ENCODE results near the gene DACH1.

Gene DACH1

DNA sequence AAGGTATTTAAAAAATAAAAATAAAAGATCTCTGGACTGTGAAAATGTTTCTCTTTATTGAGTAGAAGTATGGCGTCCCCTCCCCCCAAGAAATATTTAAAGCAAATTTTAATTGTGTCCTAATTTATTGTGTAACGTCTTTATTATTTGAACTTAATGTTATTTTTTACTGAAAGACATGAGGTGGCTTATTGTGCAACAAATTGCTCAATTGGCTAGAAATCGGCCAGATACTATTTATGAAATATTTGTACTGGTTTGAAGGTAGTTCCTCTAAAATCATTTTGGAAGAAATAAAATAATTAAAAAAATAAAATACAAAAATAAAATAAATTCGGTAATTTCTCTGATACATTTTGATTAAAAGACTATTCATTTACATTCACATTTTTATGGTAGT, 162.3 kb downstream of the DACH1 start:
- DNase-seq (no peak), ATAC-seq (replicated peaks) (no peak)
- Mint-ChIP-seq H3K27ac (no peak overlapping the region), H3K4me1 (peaks cover 0 to 2% of the 10 kb centered on the region in 2 donors), H3K36me3 (no peaks in the 10 kb centered on the region), H3K9me3 (no peaks in the 10 kb centered on the region), H3K27me3 (no peaks in the 10 kb centered on the region), H3K4me3 (no peak overlapping the region)

DNA sequence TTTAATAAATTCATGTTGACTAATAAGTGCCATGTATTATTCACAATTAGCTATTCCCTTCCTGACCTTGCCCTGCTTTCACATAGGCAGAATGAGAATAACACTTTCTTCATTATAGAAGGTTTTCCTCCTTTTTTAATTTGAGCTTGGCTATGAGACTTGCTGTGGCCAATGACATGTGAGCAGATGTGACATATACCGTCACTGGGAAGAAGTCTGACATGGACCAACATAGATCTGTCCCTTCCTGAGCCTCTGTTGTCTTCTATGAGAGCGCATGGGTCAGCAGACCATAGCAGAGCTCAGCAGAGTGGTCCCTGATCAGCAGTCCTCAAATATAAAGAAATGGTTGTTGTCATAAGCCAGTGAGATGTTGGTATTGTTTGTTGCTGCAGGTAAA, 163.9 kb downstream of the DACH1 start:
- Mint-ChIP-seq H3K36me3 (no peaks in the 10 kb centered on the region), H3K9me3 (no peaks in the 10 kb centered on the region), H3K4me3 (no peak overlapping the region), H3K27ac (no peak overlapping the region), H3K4me1 (peaks cover 0 to 2% of the 10 kb centered on the region in 2 donors), H3K27me3 (no peaks in the 10 kb centered on the region)
- DNase-seq (no peak), ATAC-seq (replicated peaks) (no peak)

DNA sequence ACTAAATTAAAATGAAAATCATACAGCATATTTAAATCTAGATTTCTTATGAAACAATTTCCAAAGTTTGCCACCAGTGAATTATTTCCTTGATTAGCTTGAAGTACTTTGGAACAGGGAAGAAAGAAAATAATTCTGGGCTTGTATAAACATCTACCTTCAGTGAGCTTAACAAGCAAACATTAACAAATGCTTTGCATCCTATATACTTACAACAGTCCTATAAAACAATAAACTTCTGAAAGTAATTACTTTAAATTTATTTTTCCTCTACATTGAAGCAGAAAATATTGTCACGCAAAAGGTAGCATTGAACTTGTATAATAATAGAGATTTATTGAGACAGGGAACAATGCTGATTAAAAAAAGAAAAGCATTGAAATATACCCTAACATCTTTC, 164.8 kb downstream of the DACH1 start:
- Mint-ChIP-seq H3K27me3 (no peaks in the 10 kb centered on the region), H3K36me3 (no peaks in the 10 kb centered on the region), H3K9me3 (no peaks in the 10 kb centered on the region), H3K27ac (no peak overlapping the region), H3K4me3 (no peak overlapping the region), H3K4me1 (peaks cover 0 to 2% of the 10 kb centered on the region in 2 donors)
- DNase-seq (no peak), ATAC-seq (replicated peaks) (no peak)

DNA sequence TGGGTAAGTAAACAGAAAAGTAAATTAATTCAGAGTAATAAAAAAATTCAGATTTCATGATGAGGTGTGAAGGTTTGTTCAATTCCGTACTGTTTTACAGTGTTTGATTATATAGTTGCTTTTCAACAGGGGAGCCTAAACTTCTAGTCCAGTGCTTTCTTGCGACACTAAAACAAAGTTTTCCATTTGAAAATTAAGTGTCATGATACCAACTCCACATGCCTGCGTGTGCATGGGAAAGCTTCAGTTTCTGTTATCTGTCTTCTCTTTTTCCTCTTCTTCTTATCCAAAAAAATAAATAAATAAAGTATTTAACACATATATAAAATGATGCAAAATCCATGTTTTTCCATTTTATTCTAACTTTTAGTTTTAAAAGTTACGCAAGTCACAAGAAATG, 165.3 kb downstream of the DACH1 start:
- Mint-ChIP-seq H3K27me3 (no peaks in the 10 kb centered on the region), H3K4me1 (peaks cover 0 to 2% of the 10 kb centered on the region in 2 donors), H3K9me3 (no peaks in the 10 kb centered on the region), H3K4me3 (no peak overlapping the region), H3K27ac (no peak overlapping the region), H3K36me3 (no peaks in the 10 kb centered on the region)
- DNase-seq = no peak
- ATAC-seq (replicated peaks) = no peak

DNA sequence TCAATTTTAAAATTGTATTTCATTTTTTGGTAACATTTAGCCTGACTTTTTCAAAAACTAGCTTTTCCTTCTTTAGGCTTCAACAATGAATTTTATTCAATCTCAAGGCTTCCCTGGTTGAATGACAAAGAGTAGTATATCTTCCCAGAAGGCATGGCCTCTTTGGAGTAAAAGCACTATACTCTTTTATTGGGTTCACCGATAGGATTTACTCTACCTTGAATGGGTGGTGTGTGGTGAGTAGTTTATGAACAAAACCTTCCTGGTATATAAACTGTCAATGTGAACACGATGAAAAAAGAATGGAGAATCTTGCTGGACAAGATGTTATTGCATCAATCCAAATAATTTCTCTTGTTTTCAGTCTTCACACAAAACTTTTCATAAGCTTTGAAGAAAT, 167.7 kb downstream of the DACH1 start:
- no peaks in the 10 kb centered on the region for H3K9me3 Mint-ChIP-seq
- H3K4me1 Mint-ChIP-seq = peaks cover 0 to 2% of the 10 kb centered on the region in 2 donors

DNA sequence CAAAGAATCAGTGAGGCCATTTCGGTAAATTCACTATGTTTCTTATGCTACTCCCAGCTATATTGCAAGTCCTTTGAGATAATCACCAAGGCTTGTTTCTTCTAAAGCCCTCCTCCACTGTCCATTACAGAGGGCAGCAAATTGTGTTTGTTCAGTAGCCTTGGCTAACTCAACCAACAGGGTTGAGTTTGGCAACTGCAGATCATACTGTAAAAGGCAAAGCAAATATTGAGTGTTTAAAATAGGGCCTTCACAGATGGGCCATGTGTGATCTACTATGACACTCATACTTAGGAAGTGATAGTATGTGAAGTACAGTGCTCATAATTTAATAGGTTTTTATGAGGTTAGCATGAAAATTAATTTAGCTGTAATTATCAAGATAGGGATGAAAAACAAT, 171.3 kb downstream of the DACH1 start:
- DNase-seq (no peak), ATAC-seq (replicated peaks) (no peak)
- no peaks in the 10 kb centered on the region for H3K36me3 Mint-ChIP-seq
- no peaks in the 10 kb centered on the region for H3K27me3 Mint-ChIP-seq
- peaks cover 0 to 2% of the 10 kb centered on the region in 2 donors for H3K4me1 Mint-ChIP-seq
- no peaks in the 10 kb centered on the region for H3K9me3 Mint-ChIP-seq
- no peak overlapping the region for H3K27ac Mint-ChIP-seq
- no peak overlapping the region for H3K4me3 Mint-ChIP-seq

More for the DNA sequence above, 167.7 kb downstream of the DACH1 start:
- no peak for ATAC-seq (replicated peaks)
- no peak for DNase-seq
- Mint-ChIP-seq H3K27me3 (no peaks in the 10 kb centered on the region), H3K36me3 (no peaks in the 10 kb centered on the region), H3K4me3 (no peak overlapping the region), H3K27ac (no peak overlapping the region)

DNA sequence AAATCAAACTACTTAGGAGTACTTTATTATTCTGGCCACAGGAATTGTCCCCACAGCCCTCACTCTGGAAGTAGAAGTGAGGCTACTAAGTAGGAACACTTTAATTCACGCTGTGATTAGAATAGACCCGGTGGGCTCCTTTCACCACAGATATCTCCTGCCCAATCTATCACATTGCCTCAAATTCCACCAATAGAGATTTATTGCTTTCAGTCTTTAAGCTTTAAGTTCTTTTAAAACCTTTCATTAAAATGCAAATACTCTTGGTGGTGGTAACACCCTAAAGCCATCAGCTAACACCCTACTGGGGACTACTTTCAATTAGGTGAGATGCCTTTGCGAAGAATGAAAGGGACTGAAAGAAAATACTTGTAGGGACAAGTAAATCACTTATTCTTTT, 181.9 kb downstream of the DACH1 start:
- H3K27me3 Mint-ChIP-seq = no peaks in the 10 kb centered on the region

DNA sequence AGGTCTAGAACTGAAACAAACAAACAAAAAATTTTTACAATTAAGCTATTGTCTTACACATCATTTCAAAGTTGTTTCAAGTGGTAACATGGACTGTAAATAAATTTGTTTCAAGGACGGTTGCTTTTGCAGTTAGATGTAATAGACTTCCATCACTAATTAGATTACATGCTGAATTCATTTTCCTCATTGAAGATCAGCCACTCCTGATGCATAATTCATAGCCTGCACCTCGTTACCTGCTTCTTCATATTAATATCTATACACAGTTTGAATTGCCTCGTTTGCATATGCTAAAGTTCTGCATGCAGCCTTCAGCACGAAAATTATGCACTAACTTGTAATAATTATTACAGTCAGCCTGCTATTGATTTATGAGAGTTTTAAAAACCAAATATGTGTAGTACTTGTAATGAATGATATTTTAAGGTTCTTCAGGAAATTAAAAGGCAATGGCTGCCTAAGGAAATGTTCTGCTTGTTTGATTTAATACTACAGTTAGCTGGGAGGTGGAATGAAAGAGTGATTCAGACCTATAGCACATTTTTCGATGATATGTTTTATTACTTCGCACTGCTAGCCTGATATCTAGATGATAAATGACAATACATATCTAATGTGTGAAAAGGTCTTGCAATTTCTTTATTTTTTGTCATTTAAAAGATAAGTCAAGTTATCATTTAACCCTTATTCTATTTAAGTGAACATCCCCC, 184.9 kb downstream of the DACH1 start:
- no peaks in the 10 kb centered on the region for H3K4me1 Mint-ChIP-seq
- no peak overlapping the region for H3K4me3 Mint-ChIP-seq
- no peak overlapping the region for H3K27ac Mint-ChIP-seq
- no peaks in the 10 kb centered on the region for H3K27me3 Mint-ChIP-seq
- H3K9me3 Mint-ChIP-seq = no peaks in the 10 kb centered on the region
- no peak for DNase-seq
- no peaks in the 10 kb centered on the region for H3K36me3 Mint-ChIP-seq
- ATAC-seq (replicated peaks) = no peak

More for the DNA sequence above, 181.9 kb downstream of the DACH1 start:
- DNase-seq = no peak
- no peaks in the 10 kb centered on the region for H3K9me3 Mint-ChIP-seq
- no peak for ATAC-seq (replicated peaks)
- H3K4me1 Mint-ChIP-seq = no peaks in the 10 kb centered on the region
- no peak overlapping the region for H3K4me3 Mint-ChIP-seq
- H3K36me3 Mint-ChIP-seq = no peaks in the 10 kb centered on the region
- H3K27ac Mint-ChIP-seq = no peak overlapping the region

DNA sequence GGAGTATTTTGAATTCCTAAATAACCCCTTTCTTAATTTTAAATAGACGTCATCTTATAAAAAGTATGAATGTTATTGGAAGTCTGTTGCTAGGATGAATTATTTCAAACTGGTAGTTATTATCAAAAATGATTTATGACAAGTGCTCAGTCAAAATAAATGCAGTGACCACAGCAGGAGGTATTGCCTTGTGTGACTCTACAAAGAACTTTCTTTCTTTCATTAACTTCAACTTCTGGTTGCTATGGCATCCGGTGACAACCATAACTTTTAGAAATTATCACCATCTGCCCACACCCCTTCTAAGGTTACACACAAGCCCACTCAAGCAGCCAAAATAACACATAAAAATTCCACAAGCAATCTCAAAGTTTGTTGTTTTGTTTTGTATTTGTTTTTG, 189.9 kb downstream of the DACH1 start:
- Mint-ChIP-seq H3K4me3 (no peak overlapping the region), H3K36me3 (no peaks in the 10 kb centered on the region), H3K9me3 (no peaks in the 10 kb centered on the region), H3K27ac (no peak overlapping the region), H3K27me3 (no peaks in the 10 kb centered on the region), H3K4me1 (no peaks in the 10 kb centered on the region)
- no peak for ATAC-seq (replicated peaks)
- DNase-seq = no peak

DNA sequence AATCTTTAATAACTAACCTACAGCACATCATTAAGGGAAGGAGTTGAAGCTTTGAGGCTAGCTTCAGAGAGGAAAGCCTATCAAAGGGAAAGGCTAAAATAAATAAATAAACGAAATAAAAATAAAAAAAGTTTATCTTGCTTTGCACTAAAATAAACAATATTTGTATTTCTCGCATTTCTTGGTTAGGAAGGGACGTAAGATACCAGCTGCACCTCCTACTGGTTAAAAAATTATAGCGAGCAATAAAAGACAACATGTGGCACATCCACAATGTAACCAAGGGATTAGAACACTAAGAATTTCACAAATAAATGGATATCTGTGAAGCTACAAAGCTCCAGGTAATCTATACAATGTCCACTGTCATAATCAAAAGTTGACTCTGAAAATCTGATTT, 194.5 kb downstream of the DACH1 start:
- no peak overlapping the region for H3K4me3 Mint-ChIP-seq
- H3K36me3 Mint-ChIP-seq = no peaks in the 10 kb centered on the region
- no peak for DNase-seq
- ATAC-seq (replicated peaks) = no peak
- H3K27ac Mint-ChIP-seq = no peak overlapping the region
- H3K27me3 Mint-ChIP-seq = no peaks in the 10 kb centered on the region
- no peaks in the 10 kb centered on the region for H3K4me1 Mint-ChIP-seq
- no peaks in the 10 kb centered on the region for H3K9me3 Mint-ChIP-seq

DNA sequence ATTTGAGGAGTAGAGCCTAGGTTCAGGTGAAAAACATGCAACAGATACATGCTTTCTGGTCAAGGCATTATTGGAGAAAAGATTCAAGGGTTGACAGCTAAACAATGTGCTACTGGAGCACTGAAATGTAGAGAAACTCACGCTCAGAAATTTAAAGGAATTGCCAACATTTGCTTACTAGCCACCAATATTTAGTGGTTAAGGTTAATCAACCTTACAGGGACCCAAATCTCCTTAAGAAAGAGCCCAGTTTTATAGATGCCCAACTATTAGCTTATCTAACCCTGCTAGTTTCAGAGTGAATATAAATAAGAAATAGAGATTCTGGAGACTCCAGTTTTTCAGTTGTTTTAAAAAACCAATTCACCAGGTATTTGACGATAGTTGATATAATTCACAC, 203.6 kb downstream of the DACH1 start:
- Mint-ChIP-seq H3K36me3 (no peaks in the 10 kb centered on the region), H3K4me1 (no peaks in the 10 kb centered on the region), H3K27me3 (no peaks in the 10 kb centered on the region), H3K9me3 (no peaks in the 10 kb centered on the region), H3K27ac (no peak overlapping the region), H3K4me3 (no peak overlapping the region)
- ATAC-seq (replicated peaks) (no peak), DNase-seq (no peak)

DNA sequence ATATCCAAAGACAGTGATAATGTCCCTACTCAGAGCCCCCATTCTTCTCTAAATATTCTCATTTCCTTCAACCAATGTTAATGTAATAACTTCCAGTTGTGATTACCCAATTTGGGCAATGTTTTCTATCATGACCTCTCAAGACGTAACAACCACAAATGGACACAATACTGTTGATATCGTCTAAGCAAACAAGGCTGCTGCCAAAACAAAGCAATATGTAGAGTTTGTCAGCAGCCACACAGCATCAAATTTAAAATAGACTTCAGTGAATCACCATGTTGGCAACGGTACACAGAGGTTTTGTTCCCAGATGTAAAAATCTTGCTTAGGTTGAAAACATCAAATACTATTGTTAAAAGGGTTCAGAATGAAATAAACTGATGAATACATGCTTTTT, 205.1 kb downstream of the DACH1 start:
- Mint-ChIP-seq H3K27ac (no peak overlapping the region), H3K4me3 (no peak overlapping the region), H3K9me3 (no peaks in the 10 kb centered on the region), H3K36me3 (no peaks in the 10 kb centered on the region), H3K4me1 (no peaks in the 10 kb centered on the region), H3K27me3 (no peaks in the 10 kb centered on the region)
- ATAC-seq (replicated peaks) = no peak
- DNase-seq = no peak

DNA sequence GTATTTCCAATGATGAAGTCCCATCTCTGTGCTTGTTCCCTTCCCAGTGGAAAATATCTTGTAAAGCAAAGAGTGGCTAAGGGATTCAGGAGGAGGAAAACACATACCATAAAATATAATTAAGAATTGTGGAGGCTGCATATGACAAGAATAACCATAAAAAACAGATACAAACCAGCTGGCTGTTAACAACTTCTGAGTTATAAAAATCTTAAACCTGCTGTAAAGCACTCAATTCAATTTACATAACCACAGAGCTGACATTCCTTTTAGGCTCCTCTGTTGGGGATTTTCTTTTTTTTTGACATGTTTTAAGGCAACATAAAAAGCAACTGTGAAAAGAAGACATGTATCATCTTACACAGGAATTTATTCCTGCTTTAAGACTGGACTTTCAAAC, 207.6 kb downstream of the DACH1 start:
- no peak overlapping the region for H3K27ac Mint-ChIP-seq
- no peaks in the 10 kb centered on the region for H3K9me3 Mint-ChIP-seq
- ATAC-seq (replicated peaks) = no peak

DNA sequence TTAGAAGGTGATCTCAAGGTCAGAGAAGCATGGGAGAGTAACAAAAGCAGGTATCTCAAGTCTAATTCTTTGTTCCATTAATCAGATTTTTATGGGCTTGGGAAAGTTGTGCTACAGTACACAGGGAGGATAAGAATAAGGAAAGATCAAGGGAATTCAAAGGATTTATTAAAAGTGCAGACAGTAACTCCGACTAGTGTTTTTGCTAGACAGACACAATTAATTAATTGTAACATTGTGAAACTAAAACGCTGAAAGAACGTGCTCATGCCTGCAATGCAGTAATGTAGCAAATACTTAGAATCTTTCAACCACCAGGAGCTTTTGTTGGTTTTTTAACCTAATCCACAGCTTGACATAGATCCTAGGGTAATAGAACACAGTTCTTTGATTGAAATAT, 221.5 kb downstream of the DACH1 start:
- no peak overlapping the region for H3K27ac Mint-ChIP-seq
- H3K9me3 Mint-ChIP-seq = no peaks in the 10 kb centered on the region
- H3K27me3 Mint-ChIP-seq = no peaks in the 10 kb centered on the region
- H3K36me3 Mint-ChIP-seq = no peaks in the 10 kb centered on the region
- H3K4me3 Mint-ChIP-seq = no peak overlapping the region
- H3K4me1 Mint-ChIP-seq = no peaks in the 10 kb centered on the region
- DNase-seq = no peak
- no peak for ATAC-seq (replicated peaks)

More for the DNA sequence above, 207.6 kb downstream of the DACH1 start:
- H3K4me3 Mint-ChIP-seq = no peak overlapping the region
- H3K4me1 Mint-ChIP-seq = no peaks in the 10 kb centered on the region
- H3K27me3 Mint-ChIP-seq = no peaks in the 10 kb centered on the region
- DNase-seq = no peak
- no peaks in the 10 kb centered on the region for H3K36me3 Mint-ChIP-seq

DNA sequence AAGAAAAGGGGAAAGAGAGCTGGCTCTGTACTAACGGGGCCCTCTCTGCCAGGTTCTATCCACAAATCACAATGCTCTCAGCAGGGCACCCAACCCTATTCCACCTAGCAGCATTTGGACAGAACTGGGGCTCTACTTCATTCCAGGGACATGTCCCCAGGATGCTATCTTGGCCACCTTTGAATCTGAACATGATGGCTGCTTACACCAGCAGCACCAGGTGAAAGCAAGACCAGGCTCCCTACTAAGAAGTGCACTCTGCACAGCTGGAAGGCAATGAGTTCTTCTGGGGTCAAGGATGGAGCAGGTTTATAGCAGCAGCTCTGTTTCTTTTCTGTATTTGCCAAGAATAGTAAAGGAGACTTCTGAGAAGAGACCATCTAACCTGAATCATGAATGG, 222.4 kb downstream of the DACH1 start:
- Mint-ChIP-seq H3K27me3 (no peaks in the 10 kb centered on the region), H3K4me1 (no peaks in the 10 kb centered on the region), H3K9me3 (no peaks in the 10 kb centered on the region), H3K27ac (no peak overlapping the region), H3K36me3 (no peaks in the 10 kb centered on the region), H3K4me3 (no peak overlapping the region)
- DNase-seq = no peak
- ATAC-seq (replicated peaks) = no peak

DNA sequence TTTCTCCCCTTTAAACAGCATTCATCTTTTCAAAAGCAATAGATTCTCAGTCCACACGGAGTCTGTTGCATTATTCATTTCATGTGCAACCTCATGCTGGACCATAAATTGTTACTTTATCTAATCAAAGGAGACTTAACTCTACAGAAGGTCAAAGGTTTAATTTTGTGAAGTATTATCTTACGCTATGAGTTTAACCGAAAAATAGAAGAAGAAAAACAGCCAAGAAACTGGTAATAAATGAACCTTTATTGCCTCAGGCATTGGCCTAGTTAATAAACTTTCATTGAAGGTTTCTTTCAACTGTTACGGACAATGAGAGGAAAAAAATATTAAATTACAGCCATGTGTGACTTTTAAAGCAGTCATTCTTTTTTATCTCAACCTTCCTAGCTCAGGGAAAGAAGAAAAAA, 223.6 kb downstream of the DACH1 start:
- H3K4me3 Mint-ChIP-seq = no peak overlapping the region
- no peaks in the 10 kb centered on the region for H3K27me3 Mint-ChIP-seq
- DNase-seq (no peak), ATAC-seq (replicated peaks) (no peak)
- H3K36me3 Mint-ChIP-seq = no peaks in the 10 kb centered on the region
- no peaks in the 10 kb centered on the region for H3K4me1 Mint-ChIP-seq
- H3K9me3 Mint-ChIP-seq = no peaks in the 10 kb centered on the region
- no peak overlapping the region for H3K27ac Mint-ChIP-seq

All from stimulated activated naive B cell treated with anti-CD40 and anti-IgM and Interleukin-4, amounts not matched to agents 10 μg/mL and 1 μg/mL and 100 μg/mL, for 72 hours (primary cell).